GM12872 (cell line): ENCODE results near the gene CCDC69.

Experiments
- TF ChIP-seq, protein P1 (sequence below): IDR thresholded peaks from 3 replicates; pipeline ENCODE4 v1.5.1; 2011; ENCODE audit warnings: low read depth, mild to moderate bottlenecking, low read length, moderate library complexity; ENCODE audit not compliant: insufficient read depth

Gene CCDC69

GRCh38 chr5:151243564-151243963 is 19.7 kb upstream of the CCDC69 start:
- TF ChIP-seq, protein P1, sequence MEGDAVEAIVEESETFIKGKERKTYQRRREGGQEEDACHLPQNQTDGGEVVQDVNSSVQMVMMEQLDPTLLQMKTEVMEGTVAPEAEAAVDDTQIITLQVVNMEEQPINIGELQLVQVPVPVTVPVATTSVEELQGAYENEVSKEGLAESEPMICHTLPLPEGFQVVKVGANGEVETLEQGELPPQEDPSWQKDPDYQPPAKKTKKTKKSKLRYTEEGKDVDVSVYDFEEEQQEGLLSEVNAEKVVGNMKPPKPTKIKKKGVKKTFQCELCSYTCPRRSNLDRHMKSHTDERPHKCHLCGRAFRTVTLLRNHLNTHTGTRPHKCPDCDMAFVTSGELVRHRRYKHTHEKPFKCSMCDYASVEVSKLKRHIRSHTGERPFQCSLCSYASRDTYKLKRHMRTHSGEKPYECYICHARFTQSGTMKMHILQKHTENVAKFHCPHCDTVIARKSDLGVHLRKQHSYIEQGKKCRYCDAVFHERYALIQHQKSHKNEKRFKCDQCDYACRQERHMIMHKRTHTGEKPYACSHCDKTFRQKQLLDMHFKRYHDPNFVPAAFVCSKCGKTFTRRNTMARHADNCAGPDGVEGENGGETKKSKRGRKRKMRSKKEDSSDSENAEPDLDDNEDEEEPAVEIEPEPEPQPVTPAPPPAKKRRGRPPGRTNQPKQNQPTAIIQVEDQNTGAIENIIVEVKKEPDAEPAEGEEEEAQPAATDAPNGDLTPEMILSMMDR, result no peak

- TF ChIP-seq, protein P1, result no peak
Measured at GRCh38 chr5:151243127-151243526, 19.2 kb upstream of the CCDC69 start.

GRCh38 chr5:151240924-151241635 is 17.2 kb upstream of the CCDC69 start:
- TF ChIP-seq, protein P1, result no peak

- TF ChIP-seq, protein P1, result peak; percentile 77
Measured at GRCh38 chr5:151239237-151239861, 15.5 kb upstream of the CCDC69 start.

- TF ChIP-seq, protein P1, result 0 out of 3 replicates have a peak, but pooled peaks have one; percentile 3
Measured at GRCh38 chr5:151238303-151238741, 14.4 kb upstream of the CCDC69 start.

GRCh38 chr5:151237685-151238084 is 13.8 kb upstream of the CCDC69 start:
- TF ChIP-seq, protein P1, result no peak

DNA sequence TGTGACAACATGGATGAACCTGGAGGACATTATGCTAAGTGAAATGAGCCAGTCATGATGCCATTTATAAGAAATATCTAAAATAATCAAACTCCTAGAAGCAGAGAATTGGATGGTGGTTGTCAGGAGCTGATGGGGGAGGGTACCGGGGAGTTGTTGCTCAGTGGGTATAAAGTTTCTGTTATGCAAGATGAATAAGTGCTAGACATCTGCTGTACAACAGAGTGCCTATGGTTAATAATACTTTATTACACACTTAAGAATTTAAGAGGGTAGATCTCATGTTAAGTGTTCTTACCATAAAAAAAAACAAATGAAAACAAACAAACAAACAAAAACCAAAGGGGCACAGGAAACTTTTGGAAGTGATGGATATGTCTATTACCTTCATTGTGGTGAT is 13.0 kb upstream of the CCDC69 start:
- TF ChIP-seq, protein P1, result no peak
